Gastroesophageal sphincter (tissue), 4 donors: ENCODE data around the gene SNX24. TPM values are rescaled to one million over a fixed set of nuclear protein-coding genes. Genes with fewer than 3 reads are reported as not detected.

Experiments used
- ATAC-seq: fragments of 150-250 bp; one replicate; pipeline ENCODE4 v1.9.1; 2016; ENCODE audit warnings: mild to moderate bottlenecking, moderate library complexity
- H3K27ac ChIP-seq, 4 donors: fragments of 200-600 bp; sonication (generic) in 3 of 4; 1 replicate in 3 of 4; 2 replicates in 1 of 4; pipeline ENCODE4 v1.5.1; 2016 to 2019
- H3K27me3 ChIP-seq: fragments of 200-600 bp; sonication (generic); one replicate; pipeline ENCODE4 v1.5.1; 2019
- H3K36me3 ChIP-seq, 2 donors: fragments of 200-600 bp; sonication (generic); one replicate each; pipeline ENCODE4 v1.5.1; 2019; ENCODE audit warnings: control low read depth in 1 of 2
- H3K4me1 ChIP-seq, 3 donors: fragments of 200-600 bp; sonication (generic); 1 replicate in 2 of 3; 2 replicates in 1 of 3; pipeline ENCODE4 v1.5.1; 2016 to 2019; ENCODE audit warnings: control low read depth in 2 of 3
- H3K4me3 ChIP-seq, 2 donors: fragments of 200-600 bp; sonication (generic); one replicate each; pipeline ENCODE4 v1.5.1; 2019; ENCODE audit warnings: mild to moderate bottlenecking in 1 of 2, moderate library complexity in 1 of 2
- H3K9me3 ChIP-seq, 3 donors: fragments of 200-600 bp; sonication (generic); one replicate each; pipeline ENCODE4 v1.5.1; 2017 to 2019; ENCODE audit warnings: control low read depth in 2 of 3
- EP300 ChIP-seq: sonication (generic); formaldehyde crosslinking; IDR thresholded peaks from one replicate; pipeline ENCODE4 v1.6.1; 2017; ENCODE audit warnings: antibody characterized with exemption, mild to moderate bottlenecking
- POLR2A ChIP-seq, 2 donors: fragments of 450-650 bp; IDR thresholded peaks; one replicate each; pipeline ENCODE4 v1.6.1; 2017; ENCODE audit warnings: antibody characterized with exemption in 2 of 2, mild to moderate bottlenecking in 2 of 2, moderate library complexity in 1 of 2
- POLR2AphosphoS5 ChIP-seq: sonication (generic); formaldehyde crosslinking; IDR thresholded peaks from one replicate; pipeline ENCODE4 v1.6.1; 2017; ENCODE audit warnings: antibody characterized with exemption
- WGBS, 2 donors: methylation state at CpG; one replicate each; pipeline ENCODE4 v1.1.5; 2018; ENCODE audit warnings: low coverage in 1 of 2; 5-methylcytosine and 5-hydroxymethylcytosine counted together
- total RNA-seq, 4 donors: library from RNA; depleted of rRNA; stranded (reverse); fragments of >200 nt; gene quantifications; one replicate each; pipeline ENCODE4 v1.1.0, GENCODE V29; 2016
- TF ChIP-seq, protein P1 (sequence below), 4 experiments: fragments of 200-600 bp in 2 of 4; fragments of 450-650 bp in 2 of 4; sonication (generic) in 1 of 4; IDR thresholded peaks; one replicate each; pipeline ENCODE4 v1.5.1; 2017 to 2019; ENCODE audit warnings: antibody characterized with exemption in 4 of 4, mild to moderate bottlenecking in 2 of 4, moderate library complexity in 2 of 4

SNX24 gene, protein sequence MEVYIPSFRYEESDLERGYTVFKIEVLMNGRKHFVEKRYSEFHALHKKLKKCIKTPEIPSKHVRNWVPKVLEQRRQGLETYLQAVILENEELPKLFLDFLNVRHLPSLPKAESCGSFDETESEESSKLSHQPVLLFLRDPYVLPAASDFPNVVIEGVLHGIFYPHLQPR
- total RNA-seq: 10 to 100 TPM; 10.1 to 33.6 (median 14.8) TPM

DNA sequence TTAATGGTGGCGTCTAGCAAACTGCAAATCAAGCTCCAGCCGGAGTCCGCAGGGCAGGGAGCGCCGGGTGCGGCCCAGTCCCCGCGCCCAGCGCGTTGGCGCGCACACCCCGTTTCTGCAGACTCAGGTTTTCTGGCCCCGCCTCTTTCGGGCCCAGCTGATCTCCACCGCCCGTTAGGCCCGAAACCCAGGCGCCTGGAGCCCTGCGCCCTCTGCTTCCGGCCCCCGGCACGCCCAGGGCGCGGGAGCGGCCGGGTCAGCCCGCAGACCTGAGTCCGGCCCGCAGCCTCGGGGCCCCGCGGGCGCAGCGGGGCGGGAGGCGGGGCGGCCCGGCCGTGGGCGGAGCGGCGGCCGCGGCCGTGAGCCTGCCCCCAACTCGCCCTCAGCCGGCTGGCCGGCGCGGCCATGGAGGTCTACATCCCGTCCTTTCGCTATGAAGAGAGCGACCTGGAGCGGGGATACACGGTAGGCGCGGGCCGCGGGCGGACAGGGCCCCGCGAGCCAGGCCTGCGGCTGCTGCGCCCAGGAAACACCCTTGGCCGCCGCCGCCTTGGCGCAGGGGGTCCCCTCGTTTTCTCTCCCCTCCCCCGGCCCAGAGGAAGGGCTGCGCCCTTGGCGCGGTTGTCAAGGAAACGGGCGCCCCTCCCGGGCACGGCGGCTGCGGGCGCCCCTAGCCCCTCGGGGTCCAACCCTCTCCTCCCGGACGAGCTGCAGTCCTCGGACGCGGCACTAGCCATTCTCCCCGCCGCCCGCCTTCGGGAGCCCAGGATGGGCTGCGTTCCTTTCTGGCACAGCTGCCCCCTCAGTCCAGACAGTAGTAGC lies at the start of gene SNX24:
Gene SNX24, plus strand, starts transcription at position 385 of the 822 bp plus-strand sequence. Its CDS starts 21 bp downstream, at position 406.
- WGBS, 2 donors: 0 to 2% methylated on average over 13 to 19 of the region's 92 CpGs
- TF ChIP-seq POLR2A (IDR thresholded peaks at IDR 0.05): peak; percentile 62 to 65
- TF ChIP-seq, protein P1, sequence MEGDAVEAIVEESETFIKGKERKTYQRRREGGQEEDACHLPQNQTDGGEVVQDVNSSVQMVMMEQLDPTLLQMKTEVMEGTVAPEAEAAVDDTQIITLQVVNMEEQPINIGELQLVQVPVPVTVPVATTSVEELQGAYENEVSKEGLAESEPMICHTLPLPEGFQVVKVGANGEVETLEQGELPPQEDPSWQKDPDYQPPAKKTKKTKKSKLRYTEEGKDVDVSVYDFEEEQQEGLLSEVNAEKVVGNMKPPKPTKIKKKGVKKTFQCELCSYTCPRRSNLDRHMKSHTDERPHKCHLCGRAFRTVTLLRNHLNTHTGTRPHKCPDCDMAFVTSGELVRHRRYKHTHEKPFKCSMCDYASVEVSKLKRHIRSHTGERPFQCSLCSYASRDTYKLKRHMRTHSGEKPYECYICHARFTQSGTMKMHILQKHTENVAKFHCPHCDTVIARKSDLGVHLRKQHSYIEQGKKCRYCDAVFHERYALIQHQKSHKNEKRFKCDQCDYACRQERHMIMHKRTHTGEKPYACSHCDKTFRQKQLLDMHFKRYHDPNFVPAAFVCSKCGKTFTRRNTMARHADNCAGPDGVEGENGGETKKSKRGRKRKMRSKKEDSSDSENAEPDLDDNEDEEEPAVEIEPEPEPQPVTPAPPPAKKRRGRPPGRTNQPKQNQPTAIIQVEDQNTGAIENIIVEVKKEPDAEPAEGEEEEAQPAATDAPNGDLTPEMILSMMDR (IDR thresholded peaks at IDR 0.05): no peak
- ATAC-seq: peak; percentile 90
- Histone ChIP-seq H3K27ac (peak within 1 kb of the TSS; percentile 91 to 98 (median 93)), H3K36me3 (no peaks in the 10 kb centered on the region), H3K27me3 (no peaks in the 10 kb centered on the region), H3K4me1 (peaks cover 0 to 37% (median 0%) of the 10 kb centered on the region in 3 donors), H3K9me3 (no peaks in the 10 kb centered on the region), H3K4me3 (peak within 1 kb of the TSS; percentile 97 to 99)

DNA sequence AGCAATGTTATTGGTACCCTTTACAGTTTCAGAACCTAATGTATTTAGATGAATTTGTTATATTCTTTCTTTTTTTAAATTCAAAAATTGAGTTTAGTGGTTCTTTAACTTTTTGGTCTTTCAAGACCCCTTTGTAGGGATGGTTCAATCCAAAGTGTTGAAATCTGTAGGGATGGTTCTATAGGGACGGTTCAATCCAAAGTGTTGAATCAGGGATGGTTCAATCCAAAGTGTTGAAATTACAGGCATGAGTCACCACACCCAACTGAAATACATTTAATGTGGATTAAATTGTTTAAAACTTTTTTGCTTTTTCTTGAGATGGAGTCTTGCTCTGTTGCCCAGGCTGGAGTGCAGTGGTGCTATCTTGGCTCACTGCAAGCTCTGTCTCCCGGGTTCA lies 39.9 kb upstream of the SNX24 start:
- TF ChIP-seq EP300: no peak
- ATAC-seq: no peak
- Histone ChIP-seq H3K4me1 (no peaks in the 10 kb centered on the region), H3K27me3 (no peaks in the 10 kb centered on the region), H3K4me3 (no peak overlapping the region), H3K27ac (no peak overlapping the region), H3K36me3 (peaks cover 0 to 87% of the 10 kb centered on the region in 2 donors), H3K9me3 (no peaks in the 10 kb centered on the region)
- 93% methylated on average over 2 of the region's 2 CpGs for WGBS, 2 donors

DNA sequence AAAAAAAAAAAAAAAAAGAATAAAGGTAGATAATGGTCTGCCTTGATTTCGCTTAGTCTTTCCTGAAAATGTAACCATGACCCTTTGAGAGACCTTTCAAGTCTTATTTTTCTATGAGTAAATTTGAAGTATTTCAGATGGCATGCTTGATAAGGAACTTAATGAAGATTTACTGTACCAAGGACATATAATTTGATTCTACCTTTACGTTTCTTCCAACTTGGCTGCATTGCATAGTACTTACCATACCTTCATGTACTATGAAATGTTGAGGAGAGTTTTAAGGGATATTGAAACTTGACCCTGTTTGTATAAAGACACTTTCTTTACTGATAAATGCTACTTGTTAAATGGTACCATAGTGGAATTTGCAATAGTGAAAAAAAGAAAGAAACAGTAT lies 35.0 kb upstream of the SNX24 start:
- Histone ChIP-seq H3K9me3 (no peaks in the 10 kb centered on the region), H3K27me3 (no peaks in the 10 kb centered on the region), H3K4me1 (no peaks in the 10 kb centered on the region), H3K27ac (no peak overlapping the region), H3K36me3 (peaks cover 0 to 44% of the 10 kb centered on the region in 2 donors), H3K4me3 (no peak overlapping the region)
- ATAC-seq: no peak
- 73 to 83% methylated on average over 2 of the region's 2 CpGs for WGBS, 2 donors
- TF ChIP-seq POLR2A (IDR thresholded peaks at IDR 0.05) (no peak), POLR2AphosphoS5 (no peak), EP300 (no peak)
- TF ChIP-seq, protein P1 (IDR thresholded peaks at IDR 0.05): no peak

DNA sequence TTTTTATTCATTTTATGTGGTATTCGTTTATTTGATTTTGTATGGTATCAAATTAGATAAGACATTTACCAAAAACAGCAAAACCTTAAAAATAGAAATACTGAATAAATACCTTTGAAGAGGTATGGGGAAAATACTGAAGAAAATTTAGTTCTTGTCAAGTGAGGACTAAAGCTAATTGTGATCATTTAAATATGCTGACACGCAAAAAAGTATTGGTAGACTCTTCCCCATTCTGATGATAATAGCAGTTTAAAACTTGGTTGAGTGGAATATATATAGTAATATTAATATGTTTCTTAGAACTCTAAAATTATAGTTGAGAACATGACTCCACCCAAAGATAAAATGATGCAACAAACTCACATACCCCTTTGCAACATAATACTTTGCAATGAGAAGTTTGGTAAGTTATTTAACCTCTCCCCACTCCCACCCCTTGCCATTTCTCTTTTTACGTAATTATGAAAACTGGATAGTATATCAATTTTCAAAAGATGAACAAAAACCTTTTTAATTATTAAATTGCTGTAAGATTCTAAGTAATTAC lies 30.1 kb upstream of the SNX24 start:
- Histone ChIP-seq H3K27me3 (no peaks in the 10 kb centered on the region), H3K4me3 (no peak overlapping the region), H3K9me3 (no peaks in the 10 kb centered on the region), H3K27ac (no peak overlapping the region), H3K4me1 (no peaks in the 10 kb centered on the region), H3K36me3 (peaks cover 0 to 32% of the 10 kb centered on the region in 2 donors)
- ATAC-seq: no peak
- 83 to 93% methylated on average over 3 of the region's 3 CpGs for WGBS, 2 donors
- TF ChIP-seq POLR2AphosphoS5: no peak
- TF ChIP-seq POLR2A (IDR thresholded peaks at IDR 0.05): no peak
- TF ChIP-seq EP300: no peak
- TF ChIP-seq, protein P1 (IDR thresholded peaks at IDR 0.05): no peak

DNA sequence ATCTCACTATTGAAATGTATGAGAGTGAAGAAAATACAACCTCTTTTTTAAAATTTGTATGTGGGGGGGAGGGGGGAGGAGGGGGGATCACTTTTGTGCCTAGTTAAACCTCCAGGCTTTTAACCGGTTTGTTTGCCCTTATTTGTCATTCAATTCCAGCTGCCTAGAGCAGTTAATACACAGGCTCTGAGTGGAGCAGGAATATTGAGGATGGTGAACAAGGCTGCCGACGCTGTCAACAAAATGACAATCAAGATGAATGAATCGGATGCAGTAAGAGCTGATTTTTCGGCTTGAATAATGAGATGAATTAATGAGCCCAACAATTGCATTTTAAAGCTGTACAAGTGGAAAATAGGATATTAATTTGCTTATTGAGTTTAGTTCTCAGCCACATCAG lies 28.7 kb upstream of the SNX24 start:
- TF ChIP-seq, protein P1 (IDR thresholded peaks at IDR 0.05): no peak
- TF ChIP-seq POLR2AphosphoS5 (no peak), EP300 (no peak)
- Histone ChIP-seq H3K4me3 (no peak overlapping the region), H3K36me3 (peaks cover 0 to 45% of the 10 kb centered on the region in 2 donors), H3K4me1 (no peaks in the 10 kb centered on the region), H3K9me3 (no peaks in the 10 kb centered on the region), H3K27me3 (no peaks in the 10 kb centered on the region), H3K27ac (no peak overlapping the region)
- no peak for ATAC-seq
- WGBS, 2 donors: 64 to 69% methylated on average over 5 of the region's 5 CpGs
